HEK293 (cell line): ENCODE results near the gene KCNQ2.
A peak's percentile ranks its signal among the peaks of the same experiment; 100 is the strongest.

ENCODE experiments used
- CTCF ChIA-PET: fragments of 350-600 bp; formaldehyde crosslinking; extraction: SDS; loops from one replicate; lab custom pipeline; 2021; ENCODE audit warnings: antibody characterized with exemption; lab: Yijun Ruan, JAX
- POLR2A ChIA-PET: fragments of 300-600 bp; formaldehyde crosslinking; extraction: SDS; loops from one replicate; lab custom pipeline; 2020; ENCODE audit warnings: antibody characterized with exemption, inconsistent platforms; lab: Yijun Ruan, JAX
- H3K27ac ChIP-seq: fragments of 200-500 bp; sonication (Bioruptor generic); 2 replicates; pipeline ENCODE4 v1.5.1; 2014; ENCODE audit warnings: low read depth, low read length, control low read depth, inconsistent platforms; ENCODE audit errors: extremely low read depth
- H3K36me3 ChIP-seq, 2 experiments: fragments of 200-500 bp in 1 of 2; sonication (Bioruptor generic) in 1 of 2; 1 replicate in 1 of 2; 2 replicates in 1 of 2; pipeline ENCODE4 v1.5.1; 2014 to 2017; ENCODE audit warnings: inconsistent platforms in 2 of 2, low read length in 2 of 2; ENCODE audit not compliant: control insufficient read depth in 2 of 2, insufficient read depth in 1 of 2
- H3K4me1 ChIP-seq: fragments of 200-500 bp; sonication (Bioruptor generic); 2 replicates; pipeline ENCODE4 v1.5.1; 2014; ENCODE audit warnings: mild to moderate bottlenecking, low read length, inconsistent platforms; ENCODE audit not compliant: control insufficient read depth, insufficient read depth
- H3K4me3 ChIP-seq: 2 replicates; pipeline ENCODE4 v1.5.1; 2011; ENCODE audit warnings: low read depth, mild to moderate bottlenecking, control low read depth, low read length, moderate library complexity
- H3K9me3 ChIP-seq: fragments of 200-500 bp; sonication (Bioruptor generic); 2 replicates; pipeline ENCODE4 v1.5.1; 2014; ENCODE audit warnings: low read depth, low read length, inconsistent platforms; ENCODE audit not compliant: control insufficient read depth, insufficient read depth
- EGR2 ChIP-seq: fragments of 450-650 bp; formaldehyde crosslinking; IDR thresholded peaks from 2 replicates; pipeline ENCODE4 v1.5.1; 2016; ENCODE audit warnings: low read depth, missing biosample characterization, missing genetic modification characterization
- FEZF1 ChIP-seq: fragments of 450-650 bp; formaldehyde crosslinking; IDR thresholded peaks from 2 replicates; pipeline ENCODE4 v1.5.1; 2016; ENCODE audit warnings: missing biosample characterization, missing genetic modification characterization
- GLIS1 ChIP-seq: fragments of 450-650 bp; formaldehyde crosslinking; IDR thresholded peaks from 2 replicates; pipeline ENCODE4 v1.5.1; 2016; ENCODE audit warnings: missing biosample characterization, missing genetic modification characterization
- HOXA7 ChIP-seq: sonication (generic); formaldehyde crosslinking; IDR thresholded peaks from 2 replicates; pipeline ENCODE4 v1.8.1; 2022; ENCODE audit warnings: missing genetic modification reagents, borderline replicate concordance
- MZF1 ChIP-seq: fragments of 450-650 bp; formaldehyde crosslinking; IDR thresholded peaks from 2 replicates; pipeline ENCODE4 v1.5.1; 2017; ENCODE audit warnings: missing biosample characterization, missing genetic modification characterization, borderline replicate concordance
- ZBTB17 ChIP-seq: fragments of 450-650 bp; formaldehyde crosslinking; IDR thresholded peaks from 2 replicates; pipeline ENCODE4 v1.5.1; 2016; ENCODE audit warnings: missing biosample characterization, missing genetic modification characterization
- ZFHX2 ChIP-seq: fragments of 450-650 bp; formaldehyde crosslinking; conservative IDR thresholded peaks from 2 replicates; pipeline ENCODE4 v1.5.1; 2016; ENCODE audit warnings: missing biosample characterization, missing genetic modification characterization
- ZFP37 ChIP-seq: fragments of 450-650 bp; formaldehyde crosslinking; IDR thresholded peaks from 2 replicates; pipeline ENCODE4 v1.5.1; 2016; ENCODE audit warnings: missing biosample characterization, missing genetic modification characterization
- ZFP69B ChIP-seq: fragments of 450-650 bp; formaldehyde crosslinking; IDR thresholded peaks from 2 replicates; pipeline ENCODE4 v1.5.1; 2016; ENCODE audit warnings: missing biosample characterization, missing genetic modification characterization
- ZIC2 ChIP-seq: fragments of 450-650 bp; formaldehyde crosslinking; IDR thresholded peaks from 2 replicates; pipeline ENCODE4 v1.5.1; 2016; ENCODE audit warnings: missing biosample characterization, missing genetic modification characterization
- ZNF138 ChIP-seq: fragments of 450-650 bp; formaldehyde crosslinking; IDR thresholded peaks from 2 replicates; pipeline ENCODE4 v1.5.1; 2016; ENCODE audit warnings: missing biosample characterization, missing genetic modification characterization, borderline replicate concordance
- ZNF169 ChIP-seq: fragments of 450-650 bp; formaldehyde crosslinking; IDR thresholded peaks from 2 replicates; pipeline ENCODE4 v1.5.1; 2016; ENCODE audit warnings: missing biosample characterization, missing genetic modification characterization
- ZNF223 ChIP-seq: fragments of 450-650 bp; formaldehyde crosslinking; IDR thresholded peaks from 2 replicates; pipeline ENCODE4 v1.5.1; 2016; ENCODE audit warnings: missing biosample characterization, missing genetic modification characterization
- ZNF292 ChIP-seq: fragments of 450-650 bp; formaldehyde crosslinking; IDR thresholded peaks from 2 replicates; pipeline ENCODE4 v1.5.1; 2016; ENCODE audit warnings: low read depth, missing biosample characterization, missing genetic modification characterization, borderline replicate concordance
- ZNF354C ChIP-seq: fragments of 450-650 bp; formaldehyde crosslinking; IDR thresholded peaks from 2 replicates; pipeline ENCODE4 v1.5.1; 2016; ENCODE audit warnings: missing biosample characterization, missing genetic modification characterization, low read depth, borderline replicate concordance
- ZNF37A ChIP-seq: fragments of 450-650 bp; IDR thresholded peaks from 2 replicates; pipeline ENCODE4 v1.5.1; 2018; ENCODE audit warnings: missing biosample characterization, missing genetic modification characterization
- ZNF391 ChIP-seq: fragments of 450-650 bp; formaldehyde crosslinking; IDR thresholded peaks from 2 replicates; pipeline ENCODE4 v1.5.1; 2016; ENCODE audit warnings: low read depth, missing biosample characterization, missing genetic modification characterization, borderline replicate concordance
- ZNF558 ChIP-seq: fragments of 450-650 bp; formaldehyde crosslinking; IDR thresholded peaks from 2 replicates; pipeline ENCODE4 v1.5.1; 2016; ENCODE audit warnings: missing biosample characterization, missing genetic modification characterization
- ZNF76 ChIP-seq: fragments of 450-650 bp; formaldehyde crosslinking; IDR thresholded peaks from 2 replicates; pipeline ENCODE4; 2016; ENCODE audit warnings: low read depth, missing biosample characterization, missing genetic modification characterization, borderline replicate concordance
- TF ChIP-seq, protein P1 (sequence below): fragments of 450-650 bp; formaldehyde crosslinking; IDR thresholded peaks from 2 replicates; pipeline ENCODE4 v1.5.1; 2016; ENCODE audit warnings: missing biosample characterization, missing genetic modification characterization
- TF ChIP-seq, protein P2 (sequence below): fragments of 450-650 bp; formaldehyde crosslinking; IDR thresholded peaks from 2 replicates; pipeline ENCODE4 v1.5.1; 2017; ENCODE audit warnings: missing biosample characterization, missing genetic modification characterization
- TF ChIP-seq, protein P3 (sequence below): fragments of 450-650 bp; formaldehyde crosslinking; IDR thresholded peaks from 2 replicates; pipeline ENCODE4 v1.5.1; 2016; ENCODE audit warnings: missing biosample characterization, missing genetic modification characterization
- TF ChIP-seq, protein P4 (sequence below): fragments of 450-650 bp; formaldehyde crosslinking; conservative IDR thresholded peaks from 2 replicates; pipeline ENCODE4 v1.5.1; 2016; ENCODE audit warnings: low read depth, missing biosample characterization, missing genetic modification characterization

Gene KCNQ2

DNA sequence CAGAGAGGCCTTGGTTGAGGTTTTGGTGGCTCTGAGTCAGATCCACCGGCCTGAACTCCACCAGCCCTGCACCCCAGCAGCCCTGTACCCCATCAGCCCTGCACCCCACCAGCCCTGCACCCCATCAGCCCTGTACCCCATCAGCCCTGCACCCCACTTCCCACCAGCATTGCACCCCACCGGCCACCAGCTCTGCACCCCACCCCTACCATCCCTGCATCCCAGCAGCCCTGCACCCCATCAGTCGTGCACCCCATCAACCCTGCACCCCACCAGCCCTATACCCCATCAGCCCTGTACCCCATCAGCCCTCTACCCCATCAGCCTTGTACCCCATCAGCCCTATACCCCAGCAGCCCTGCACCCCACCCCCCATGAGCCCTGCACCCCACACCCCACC lies 97.0 kb downstream of the KCNQ2 start:
- H3K4me1 ChIP-seq: no peaks in the 10 kb centered on the region
- ChIA-PET CTCF (interaction anchor here (2.4 kb wide), 1 partner anchor 66 kb away, joined by 6 read pairs; no protein-coding TSS in a partner anchor), POLR2A (no interaction called here)
- no peak overlapping the region for H3K4me3 ChIP-seq
- TF ChIP-seq, protein P1, sequence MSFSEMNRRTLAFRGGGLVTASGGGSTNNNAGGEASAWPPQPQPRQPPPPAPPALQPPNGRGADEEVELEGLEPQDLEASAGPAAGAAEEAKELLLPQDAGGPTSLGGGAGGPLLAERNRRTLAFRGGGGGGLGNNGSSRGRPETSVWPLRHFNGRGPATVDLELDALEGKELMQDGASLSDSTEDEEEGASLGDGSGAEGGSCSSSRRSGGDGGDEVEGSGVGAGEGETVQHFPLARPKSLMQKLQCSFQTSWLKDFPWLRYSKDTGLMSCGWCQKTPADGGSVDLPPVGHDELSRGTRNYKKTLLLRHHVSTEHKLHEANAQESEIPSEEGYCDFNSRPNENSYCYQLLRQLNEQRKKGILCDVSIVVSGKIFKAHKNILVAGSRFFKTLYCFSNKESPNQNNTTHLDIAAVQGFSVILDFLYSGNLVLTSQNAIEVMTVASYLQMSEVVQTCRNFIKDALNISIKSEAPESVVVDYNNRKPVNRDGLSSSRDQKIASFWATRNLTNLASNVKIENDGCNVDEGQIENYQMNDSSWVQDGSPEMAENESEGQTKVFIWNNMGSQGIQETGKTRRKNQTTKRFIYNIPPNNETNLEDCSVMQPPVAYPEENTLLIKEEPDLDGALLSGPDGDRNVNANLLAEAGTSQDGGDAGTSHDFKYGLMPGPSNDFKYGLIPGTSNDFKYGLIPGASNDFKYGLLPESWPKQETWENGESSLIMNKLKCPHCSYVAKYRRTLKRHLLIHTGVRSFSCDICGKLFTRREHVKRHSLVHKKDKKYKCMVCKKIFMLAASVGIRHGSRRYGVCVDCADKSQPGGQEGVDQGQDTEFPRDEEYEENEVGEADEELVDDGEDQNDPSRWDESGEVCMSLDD: peak; percentile 99
- no peak for TF ChIP-seq ZIC2 (tag by site-specific recombination)
- TF ChIP-seq ZNF37A (tag by site-specific recombination): no peak
- TF ChIP-seq HOXA7: no peak
- no peak for TF ChIP-seq ZFP69B (tag by site-specific recombination)
- no peak for TF ChIP-seq ZNF223 (tag by site-specific recombination)
- no peak for TF ChIP-seq FEZF1
- no peaks in the 10 kb centered on the region for H3K36me3 ChIP-seq
- no peak overlapping the region for H3K27ac ChIP-seq
- H3K9me3 ChIP-seq: no peaks in the 10 kb centered on the region

DNA sequence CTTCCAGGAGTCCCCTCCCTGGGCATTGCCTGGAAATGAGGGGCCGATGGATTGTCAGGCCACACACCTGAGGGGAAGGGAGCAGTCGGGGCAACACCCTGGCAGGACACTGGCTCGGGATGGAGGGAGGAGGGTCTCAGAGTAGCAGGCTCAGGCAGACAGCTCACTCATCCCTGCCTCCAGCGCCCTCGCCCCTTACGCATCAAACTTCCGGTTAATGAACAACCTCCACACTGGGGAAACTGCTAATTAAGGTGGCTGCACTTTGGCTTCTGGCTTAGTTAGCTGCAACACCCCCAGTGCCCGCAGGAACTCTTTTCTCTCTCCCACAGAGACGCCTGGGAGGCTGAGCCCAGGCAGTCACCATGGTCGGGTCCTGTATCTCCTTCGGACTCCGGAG lies 98.0 kb downstream of the KCNQ2 start:
- CTCF ChIA-PET: interaction anchor here (2.4 kb wide), 1 partner anchor 65 kb away, joined by 6 read pairs; no protein-coding TSS in a partner anchor
- H3K27ac ChIP-seq: no peak overlapping the region
- no peak overlapping the region for H3K4me3 ChIP-seq
- H3K4me1 ChIP-seq: no peaks in the 10 kb centered on the region
- no peaks in the 10 kb centered on the region for H3K9me3 ChIP-seq
- no peak for TF ChIP-seq ZNF76 (tag by site-specific recombination)
- TF ChIP-seq ZNF138 (tag by site-specific recombination): no peak
- TF ChIP-seq EGR2 (tag by site-specific recombination): peak; percentile 60
- TF ChIP-seq ZFP37 (tag by site-specific recombination): no peak
- peak; percentile 39; the same call in 1 of the 2 replicates for TF ChIP-seq ZFHX2 (tag by site-specific recombination)
- TF ChIP-seq ZNF292 (tag by site-specific recombination): no peak
- TF ChIP-seq, all 188 proteins: peak for 2
- POLR2A ChIA-PET: no interaction called here
- no peaks in the 10 kb centered on the region for H3K36me3 ChIP-seq

DNA sequence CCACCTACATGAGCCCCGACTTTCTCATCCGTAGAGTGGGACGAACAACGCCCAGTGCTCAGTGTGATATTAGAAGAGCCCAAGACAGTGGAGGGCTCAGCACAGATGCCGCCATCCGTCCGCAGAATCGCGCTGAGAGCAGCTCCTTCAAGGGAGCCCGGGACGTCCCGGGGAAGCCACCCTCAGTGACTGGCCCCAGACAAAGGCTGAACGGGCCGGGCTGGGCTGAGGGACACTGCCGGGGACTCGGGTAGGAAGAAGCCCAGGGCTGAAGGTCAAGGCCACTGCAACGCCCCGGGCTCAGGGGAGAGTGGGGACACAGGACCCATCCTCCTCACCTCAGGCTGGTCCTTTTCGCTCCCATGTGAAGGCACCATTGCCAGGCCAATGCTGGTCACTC lies 98.5 kb downstream of the KCNQ2 start:
- no peak overlapping the region for H3K4me3 ChIP-seq
- ChIA-PET POLR2A (no interaction called here), CTCF (interaction anchor here (0.6 to 2.4 kb wide), 3 partner anchors 8 to 272 kb away, joined by 3 to 6 read pairs (median 4); no protein-coding TSS in a partner anchor)
- H3K9me3 ChIP-seq: no peaks in the 10 kb centered on the region
- H3K36me3 ChIP-seq: no peaks in the 10 kb centered on the region
- H3K4me1 ChIP-seq: no peaks in the 10 kb centered on the region
- H3K27ac ChIP-seq: no peak overlapping the region
- TF ChIP-seq ZBTB17 (tag by site-specific recombination) (no peak), MZF1 (no peak), ZNF558 (no peak), ZNF391 (tag by site-specific recombination) (no peak), GLIS1 (tag by site-specific recombination) (no peak), ZNF354C (tag by site-specific recombination) (no peak), ZNF169 (tag by site-specific recombination) (no peak)
- TF ChIP-seq, protein P2, sequence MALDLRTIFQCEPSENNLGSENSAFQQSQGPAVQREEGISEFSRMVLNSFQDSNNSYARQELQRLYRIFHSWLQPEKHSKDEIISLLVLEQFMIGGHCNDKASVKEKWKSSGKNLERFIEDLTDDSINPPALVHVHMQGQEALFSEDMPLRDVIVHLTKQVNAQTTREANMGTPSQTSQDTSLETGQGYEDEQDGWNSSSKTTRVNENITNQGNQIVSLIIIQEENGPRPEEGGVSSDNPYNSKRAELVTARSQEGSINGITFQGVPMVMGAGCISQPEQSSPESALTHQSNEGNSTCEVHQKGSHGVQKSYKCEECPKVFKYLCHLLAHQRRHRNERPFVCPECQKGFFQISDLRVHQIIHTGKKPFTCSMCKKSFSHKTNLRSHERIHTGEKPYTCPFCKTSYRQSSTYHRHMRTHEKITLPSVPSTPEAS (tag by site-specific recombination): no peak
- TF ChIP-seq, protein P3, sequence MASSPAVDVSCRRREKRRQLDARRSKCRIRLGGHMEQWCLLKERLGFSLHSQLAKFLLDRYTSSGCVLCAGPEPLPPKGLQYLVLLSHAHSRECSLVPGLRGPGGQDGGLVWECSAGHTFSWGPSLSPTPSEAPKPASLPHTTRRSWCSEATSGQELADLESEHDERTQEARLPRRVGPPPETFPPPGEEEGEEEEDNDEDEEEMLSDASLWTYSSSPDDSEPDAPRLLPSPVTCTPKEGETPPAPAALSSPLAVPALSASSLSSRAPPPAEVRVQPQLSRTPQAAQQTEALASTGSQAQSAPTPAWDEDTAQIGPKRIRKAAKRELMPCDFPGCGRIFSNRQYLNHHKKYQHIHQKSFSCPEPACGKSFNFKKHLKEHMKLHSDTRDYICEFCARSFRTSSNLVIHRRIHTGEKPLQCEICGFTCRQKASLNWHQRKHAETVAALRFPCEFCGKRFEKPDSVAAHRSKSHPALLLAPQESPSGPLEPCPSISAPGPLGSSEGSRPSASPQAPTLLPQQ (tag by site-specific recombination): no peak
- TF ChIP-seq, protein P4, sequence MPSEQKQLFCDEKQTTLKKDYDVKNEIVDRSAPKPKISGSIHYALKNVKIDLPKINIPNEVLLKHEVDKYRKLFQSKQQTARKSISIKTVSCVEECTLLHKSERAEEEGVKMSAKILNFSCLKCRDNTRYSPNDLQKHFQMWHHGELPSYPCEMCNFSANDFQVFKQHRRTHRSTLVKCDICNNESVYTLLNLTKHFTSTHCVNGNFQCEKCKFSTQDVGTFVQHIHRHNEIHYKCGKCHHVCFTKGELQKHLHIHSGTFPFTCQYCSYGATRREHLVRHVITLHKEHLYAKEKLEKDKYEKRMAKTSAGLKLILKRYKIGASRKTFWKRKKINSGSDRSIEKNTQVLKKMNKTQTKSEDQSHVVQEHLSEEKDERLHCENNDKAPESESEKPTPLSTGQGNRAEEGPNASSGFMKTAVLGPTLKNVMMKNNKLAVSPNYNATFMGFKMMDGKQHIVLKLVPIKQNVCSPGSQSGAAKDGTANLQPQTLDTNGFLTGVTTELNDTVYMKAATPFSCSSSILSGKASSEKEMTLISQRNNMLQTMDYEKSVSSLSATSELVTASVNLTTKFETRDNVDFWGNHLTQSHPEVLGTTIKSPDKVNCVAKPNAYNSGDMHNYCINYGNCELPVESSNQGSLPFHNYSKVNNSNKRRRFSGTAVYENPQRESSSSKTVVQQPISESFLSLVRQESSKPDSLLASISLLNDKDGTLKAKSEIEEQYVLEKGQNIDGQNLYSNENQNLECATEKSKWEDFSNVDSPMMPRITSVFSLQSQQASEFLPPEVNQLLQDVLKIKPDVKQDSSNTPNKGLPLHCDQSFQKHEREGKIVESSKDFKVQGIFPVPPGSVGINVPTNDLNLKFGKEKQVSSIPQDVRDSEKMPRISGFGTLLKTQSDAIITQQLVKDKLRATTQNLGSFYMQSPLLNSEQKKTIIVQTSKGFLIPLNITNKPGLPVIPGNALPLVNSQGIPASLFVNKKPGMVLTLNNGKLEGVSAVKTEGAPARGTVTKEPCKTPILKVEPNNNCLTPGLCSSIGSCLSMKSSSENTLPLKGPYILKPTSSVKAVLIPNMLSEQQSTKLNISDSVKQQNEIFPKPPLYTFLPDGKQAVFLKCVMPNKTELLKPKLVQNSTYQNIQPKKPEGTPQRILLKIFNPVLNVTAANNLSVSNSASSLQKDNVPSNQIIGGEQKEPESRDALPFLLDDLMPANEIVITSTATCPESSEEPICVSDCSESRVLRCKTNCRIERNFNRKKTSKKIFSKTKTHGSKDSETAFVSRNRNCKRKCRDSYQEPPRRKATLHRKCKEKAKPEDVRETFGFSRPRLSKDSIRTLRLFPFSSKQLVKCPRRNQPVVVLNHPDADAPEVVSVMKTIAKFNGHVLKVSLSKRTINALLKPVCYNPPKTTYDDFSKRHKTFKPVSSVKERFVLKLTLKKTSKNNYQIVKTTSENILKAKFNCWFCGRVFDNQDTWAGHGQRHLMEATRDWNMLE: no peak
